Retinal pigment epithelial cell (primary cell): ENCODE measurements around the gene FKBP4.

Experiments used
- DNase-seq: peaks from one replicate; pipeline ENCODE4 v3.0.0-alpha.2; 2010; ENCODE audit warnings: low read depth
- H3K4me3 ChIP-seq: 2 replicates; pipeline ENCODE4 v1.5.1; 2011; ENCODE audit warnings: mild to moderate bottlenecking, low read length, control low read depth, moderate library complexity
- CTCF ChIP-seq: conservative IDR thresholded peaks from 2 replicates; pipeline ENCODE4 v1.5.1; 2011; ENCODE audit warnings: low read depth, low read length, control low read depth, inconsistent platforms

The FKBP4 gene

GRCh38 chr12:2801044-2801783, 6.4 kb downstream of the FKBP4 start:
- no peak for DNase-seq
- TF ChIP-seq CTCF = no peak

GRCh38 chr12:2803635-2804392, 9.0 kb downstream of the FKBP4 start:
- TF ChIP-seq CTCF = no peak
- no peak overlapping the region for H3K4me3 ChIP-seq
- DNase-seq = no peak

More at GRCh38 chr12:2801044-2801783, 6.4 kb downstream of the FKBP4 start:
- no peak overlapping the region for H3K4me3 ChIP-seq

GRCh38 chr12:2804393-2805142, 9.8 kb downstream of the FKBP4 start:
- no peak for TF ChIP-seq CTCF
- peak; percentile 42 for DNase-seq
- H3K4me3 ChIP-seq = no peak overlapping the region

- DNase-seq = no peak
- H3K4me3 ChIP-seq = no peak overlapping the region
- TF ChIP-seq CTCF = no peak
These were observed 10.4 kb downstream of the FKBP4 start for GRCh38 chr12:2805143-2805520.

GRCh38 chr12:2806700-2807099, 11.9 kb downstream of the FKBP4 start:
- no peak for TF ChIP-seq CTCF
- H3K4me3 ChIP-seq = no peak overlapping the region
- no peak for DNase-seq

- TF ChIP-seq CTCF = no peak
- peak overlapping the region; percentile 95 for H3K4me3 ChIP-seq
- DNase-seq = no peak
These were observed 17.0 kb downstream of the FKBP4 start for GRCh38 chr12:2811801-2812200.
